Mesothelial cell of epicardium (in vitro differentiated cells): Measurements from ENCODE around the gene CHST15. TPM values are rescaled to one million over a fixed set of nuclear protein-coding genes. Genes with fewer than 3 reads are reported as not detected.

Experiments used
- DNase-seq, 2 experiments: peaks; one replicate each; pipeline ENCODE4 v3.0.0; 2021; ENCODE audit warnings: low spot score in 2 of 2; ENCODE audit not compliant: unreplicated experiment in 2 of 2
- H3K27ac Mint-ChIP-seq: 2 replicates; pipeline ENCODE4 v1.8.0; 2021; ENCODE audit warnings: mixed read lengths
- H3K27me3 Mint-ChIP-seq: 2 replicates; pipeline ENCODE4 v1.8.0; 2021; ENCODE audit warnings: low read depth, mixed read lengths
- H3K36me3 Mint-ChIP-seq: 2 replicates; pipeline ENCODE4 v1.8.0; 2021; ENCODE audit warnings: mixed read lengths
- H3K4me1 Mint-ChIP-seq: 2 replicates; pipeline ENCODE4 v1.8.0; 2021; ENCODE audit warnings: mixed read lengths
- H3K4me3 Mint-ChIP-seq: 2 replicates; pipeline ENCODE4 v1.8.0; 2021; ENCODE audit warnings: mild to moderate bottlenecking, moderate library complexity, mixed read lengths
- H3K9me3 Mint-ChIP-seq: 2 replicates; pipeline ENCODE4 v1.8.0; 2021; ENCODE audit warnings: mixed read lengths
- CTCF ChIP-seq: fragments of 200-600 bp; sonication (generic); IDR thresholded peaks from one replicate; pipeline ENCODE4 v1.5.0; 2021; ENCODE audit warnings: antibody characterized with exemption; ENCODE audit not compliant: unreplicated experiment
- total RNA-seq: library from RNA; stranded (reverse); gene quantifications from 3 replicates; pipeline ENCODE4 v1.2.1, GENCODE V29; 2021

The CHST15 gene
- total RNA-seq, 1 donor from 2014 or later: 39.4 TPM

- Mint-ChIP-seq H3K4me3 (no peak overlapping the region), H3K27ac (no peak overlapping the region), H3K27me3 (no peaks in the 10 kb centered on the region), H3K4me1 (peaks cover 32% of the 10 kb centered on the region), H3K36me3 (no peaks in the 10 kb centered on the region), H3K9me3 (no peaks in the 10 kb centered on the region)
- DNase-seq: no peak
- no peak for TF ChIP-seq CTCF
Observed at GRCh38 chr10:124134251-124134893, 41.0 kb upstream of the CHST15 start.

GRCh38 chr10:124132876-124133275 is 39.5 kb upstream of the CHST15 start:
- Mint-ChIP-seq H3K9me3 (no peaks in the 10 kb centered on the region), H3K4me1 (peaks cover 38% of the 10 kb centered on the region), H3K27ac (no peak overlapping the region), H3K27me3 (no peaks in the 10 kb centered on the region), H3K36me3 (no peaks in the 10 kb centered on the region), H3K4me3 (no peak overlapping the region)
- no peak for DNase-seq
- no peak for TF ChIP-seq CTCF

GRCh38 chr10:124132306-124132705 is 38.9 kb upstream of the CHST15 start:
- Mint-ChIP-seq H3K27ac (no peak overlapping the region), H3K36me3 (no peaks in the 10 kb centered on the region), H3K9me3 (no peaks in the 10 kb centered on the region), H3K27me3 (no peaks in the 10 kb centered on the region), H3K4me1 (peaks cover 41% of the 10 kb centered on the region), H3K4me3 (no peak overlapping the region)
- TF ChIP-seq CTCF: no peak
- DNase-seq: no peak

GRCh38 chr10:124131172-124131571 is 37.8 kb upstream of the CHST15 start:
- H3K27ac Mint-ChIP-seq: peak overlapping the region; percentile 77

GRCh38 chr10:124130198-124130900 is 37.0 kb upstream of the CHST15 start:
- Mint-ChIP-seq H3K27ac (peak overlapping the region; percentile 77), H3K4me3 (peak overlapping the region; percentile 3), H3K36me3 (no peaks in the 10 kb centered on the region), H3K4me1 (peaks cover 45% of the 10 kb centered on the region), H3K27me3 (no peaks in the 10 kb centered on the region), H3K9me3 (no peaks in the 10 kb centered on the region)
- TF ChIP-seq CTCF: no peak
- DNase-seq: no peak

More at GRCh38 chr10:124131172-124131571, 37.8 kb upstream of the CHST15 start:
- H3K9me3 Mint-ChIP-seq: no peaks in the 10 kb centered on the region
- no peaks in the 10 kb centered on the region for H3K36me3 Mint-ChIP-seq
- H3K4me1 Mint-ChIP-seq: peaks cover 45% of the 10 kb centered on the region
- no peaks in the 10 kb centered on the region for H3K27me3 Mint-ChIP-seq
- no peak overlapping the region for H3K4me3 Mint-ChIP-seq
- no peak for DNase-seq
- TF ChIP-seq CTCF: no peak
